GM19239 (cell line): ENCODE measurements around the gene WHAMM.
"Not testable (repeated sequence)": the region's sequence is repeated elsewhere in the genome, so short reads cannot be mapped to it uniquely, and the experiment has no call there.

Experiments
- DNase-seq: peaks from one replicate; pipeline ENCODE4 v3.0.0; 2011; ENCODE audit warnings: low spot score; ENCODE audit not compliant: insufficient read length
- FAIRE-seq: peaks from 2 replicates; lab custom pipeline; 2011; peaks lifted over from hg19 to GRCh38; lab: Jason Lieb, UNC

The WHAMM gene

DNA sequence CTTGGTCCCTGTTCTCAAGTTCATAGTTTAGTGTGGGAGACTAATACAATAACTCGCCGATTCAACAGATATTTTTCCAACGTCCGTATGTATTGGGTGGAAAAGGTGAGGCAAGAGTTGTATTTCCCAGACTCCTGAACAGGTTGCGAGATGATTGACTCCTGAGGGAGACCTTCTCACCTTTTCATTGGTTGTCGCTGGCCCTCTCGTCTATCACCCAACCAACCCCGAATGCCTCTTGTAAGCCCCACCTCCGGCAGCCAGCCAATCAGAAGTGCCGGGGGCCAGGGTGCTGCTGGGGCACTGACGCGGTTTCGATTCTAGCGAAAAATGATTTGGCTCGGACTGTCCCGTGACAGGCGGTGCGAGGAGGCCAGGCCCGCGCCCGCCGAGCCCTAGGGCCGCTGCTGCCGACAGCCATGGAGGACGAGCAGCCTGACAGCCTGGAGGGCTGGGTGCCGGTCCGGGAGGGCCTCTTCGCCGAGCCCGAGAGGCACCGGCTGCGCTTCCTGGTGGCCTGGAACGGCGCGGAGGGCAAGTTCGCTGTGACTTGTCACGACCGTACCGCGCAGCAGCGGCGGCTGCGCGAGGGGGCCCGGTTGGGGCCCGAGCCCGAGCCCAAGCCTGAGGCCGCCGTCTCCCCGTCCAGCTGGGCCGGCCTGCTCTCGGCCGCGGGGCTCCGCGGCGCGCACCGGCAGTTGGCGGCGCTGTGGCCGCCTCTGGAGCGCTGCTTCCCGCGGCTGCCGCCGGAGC is at the start of gene WHAMM:
Gene WHAMM (plus strand): TSS at position 321 of the 753 bp plus-strand sequence. CDS start 99 bp downstream, at position 420.
- peak; percentile 76 for DNase-seq
- peak; percentile 97 for FAIRE-seq

DNA sequence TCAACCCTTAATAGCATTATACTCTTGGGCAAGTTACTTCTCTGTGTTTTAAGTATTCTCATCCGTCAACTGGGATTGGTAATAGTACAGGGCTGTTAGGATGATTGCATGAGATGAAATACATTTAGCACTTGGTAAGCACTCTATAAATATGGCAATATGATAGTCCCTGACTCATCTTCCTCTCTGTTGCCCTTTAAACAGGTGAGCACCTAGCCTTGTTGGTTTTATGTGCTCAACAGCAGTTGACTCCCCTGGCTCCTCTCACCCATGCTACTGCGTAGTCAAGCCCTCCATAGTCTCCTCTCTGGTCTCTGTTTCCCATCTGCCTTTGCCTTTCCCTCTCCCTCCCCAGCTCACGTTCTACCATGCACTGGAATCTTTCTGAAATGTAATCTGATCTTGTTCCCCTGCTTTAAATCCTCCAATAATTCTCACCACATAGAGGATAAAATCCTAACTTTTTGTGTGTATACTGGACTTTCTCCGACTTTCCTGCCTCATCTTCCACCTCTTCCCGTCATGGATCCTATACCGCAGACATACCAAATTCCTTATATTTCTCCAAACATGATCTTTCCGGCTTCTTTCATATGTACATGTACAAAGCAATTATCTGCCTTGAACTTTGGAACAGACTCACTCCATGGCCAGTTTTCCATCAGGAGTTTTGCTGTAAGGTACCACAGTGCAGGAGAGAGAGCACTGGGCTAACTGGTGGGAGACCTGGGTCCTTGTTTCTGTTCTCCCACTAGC is 45.9 kb upstream of the WHAMM start:
- no peak for FAIRE-seq

DNA sequence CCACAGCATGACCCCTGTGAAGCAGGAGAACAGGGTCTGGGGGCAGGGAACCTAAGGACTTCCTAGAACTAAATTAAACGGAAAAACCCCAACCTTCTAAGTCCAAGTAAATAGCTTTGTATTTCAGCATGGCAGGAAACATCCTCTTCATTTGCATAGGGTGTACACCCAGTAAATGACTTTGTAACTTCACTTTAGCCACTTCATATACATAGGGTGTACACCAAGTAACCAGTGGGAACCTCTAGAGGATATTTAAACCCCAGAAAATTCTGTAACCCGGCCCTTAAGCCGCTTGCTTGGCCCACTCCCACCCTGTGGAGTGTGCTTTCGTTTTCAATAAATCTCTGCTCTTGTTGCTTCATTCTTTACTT is 45.3 kb upstream of the WHAMM start:
- no peak for FAIRE-seq
- DNase-seq: no peak

More for the DNA sequence above, 45.9 kb upstream of the WHAMM start:
- no peak for DNase-seq

GRCh38 chr15:82764740-82765139 is 44.7 kb upstream of the WHAMM start:
- DNase-seq (no peak), FAIRE-seq (no peak)

GRCh38 chr15:82766201-82766600 is 43.2 kb upstream of the WHAMM start:
- not testable (repeated sequence) for DNase-seq

DNA sequence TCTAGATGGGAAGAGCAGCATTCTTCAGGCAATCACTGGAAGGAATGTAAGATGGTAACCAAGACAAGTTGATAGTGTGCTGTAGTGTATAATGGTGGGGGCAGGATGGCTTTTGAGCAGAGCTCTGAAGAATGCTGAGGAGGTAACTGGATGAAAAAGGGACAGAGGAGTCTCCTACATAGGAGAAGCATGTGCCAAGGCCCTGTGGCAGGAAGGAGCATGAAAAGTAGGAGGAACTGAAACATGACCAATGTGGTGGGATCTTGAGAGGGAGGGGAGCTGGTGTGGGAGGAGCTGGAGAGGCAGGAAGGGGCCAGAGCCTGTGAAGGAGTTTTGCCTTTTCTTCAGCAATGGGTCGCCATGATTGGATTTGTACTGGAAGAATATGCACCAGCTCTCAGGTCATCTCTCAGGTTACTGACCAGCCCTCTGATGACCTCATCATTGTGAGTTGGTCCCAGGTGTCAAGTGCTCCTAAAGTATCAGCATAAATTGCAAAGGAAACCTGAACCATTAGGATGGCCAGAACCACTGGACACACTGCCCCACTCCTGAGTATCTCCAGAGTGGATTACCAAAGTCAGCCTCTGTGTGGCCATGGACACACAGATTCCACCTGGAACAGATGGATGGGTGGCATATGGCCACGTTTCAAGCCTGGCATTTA is 42.1 kb upstream of the WHAMM start:
- no peak for DNase-seq
- no peak for FAIRE-seq

More at GRCh38 chr15:82766201-82766600, 43.2 kb upstream of the WHAMM start:
- not testable (repeated sequence) for FAIRE-seq

DNA sequence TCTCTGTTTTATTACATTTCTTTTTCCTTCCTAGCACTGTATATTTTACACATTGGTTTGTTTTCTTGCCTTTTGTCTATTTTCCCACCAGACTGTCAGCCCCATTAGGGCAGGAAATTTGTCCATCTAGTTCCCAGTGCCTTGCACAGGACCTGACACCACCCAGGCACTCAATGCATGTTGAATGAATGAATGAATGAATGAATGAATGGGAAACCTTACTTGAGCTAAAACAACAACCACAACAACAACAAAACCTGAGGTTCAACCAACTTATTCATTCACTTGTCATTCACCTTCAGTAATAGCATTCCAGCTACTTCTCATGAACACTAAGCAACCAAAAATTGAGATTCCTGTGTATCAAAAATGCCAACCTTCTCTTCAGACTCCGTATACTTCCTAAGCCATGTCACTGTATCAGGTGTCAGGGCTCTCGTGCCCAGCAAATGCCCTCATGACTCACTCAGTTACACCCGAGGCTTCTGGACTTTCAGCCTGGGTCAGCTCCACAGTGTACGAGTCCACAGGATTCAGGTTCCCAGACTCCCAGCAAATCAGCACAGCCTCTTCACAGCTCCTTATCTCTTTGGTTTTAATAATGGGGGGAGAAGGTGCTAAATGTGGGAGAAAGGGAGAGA is 40.9 kb upstream of the WHAMM start:
- FAIRE-seq: no peak
- DNase-seq: no peak

DNA sequence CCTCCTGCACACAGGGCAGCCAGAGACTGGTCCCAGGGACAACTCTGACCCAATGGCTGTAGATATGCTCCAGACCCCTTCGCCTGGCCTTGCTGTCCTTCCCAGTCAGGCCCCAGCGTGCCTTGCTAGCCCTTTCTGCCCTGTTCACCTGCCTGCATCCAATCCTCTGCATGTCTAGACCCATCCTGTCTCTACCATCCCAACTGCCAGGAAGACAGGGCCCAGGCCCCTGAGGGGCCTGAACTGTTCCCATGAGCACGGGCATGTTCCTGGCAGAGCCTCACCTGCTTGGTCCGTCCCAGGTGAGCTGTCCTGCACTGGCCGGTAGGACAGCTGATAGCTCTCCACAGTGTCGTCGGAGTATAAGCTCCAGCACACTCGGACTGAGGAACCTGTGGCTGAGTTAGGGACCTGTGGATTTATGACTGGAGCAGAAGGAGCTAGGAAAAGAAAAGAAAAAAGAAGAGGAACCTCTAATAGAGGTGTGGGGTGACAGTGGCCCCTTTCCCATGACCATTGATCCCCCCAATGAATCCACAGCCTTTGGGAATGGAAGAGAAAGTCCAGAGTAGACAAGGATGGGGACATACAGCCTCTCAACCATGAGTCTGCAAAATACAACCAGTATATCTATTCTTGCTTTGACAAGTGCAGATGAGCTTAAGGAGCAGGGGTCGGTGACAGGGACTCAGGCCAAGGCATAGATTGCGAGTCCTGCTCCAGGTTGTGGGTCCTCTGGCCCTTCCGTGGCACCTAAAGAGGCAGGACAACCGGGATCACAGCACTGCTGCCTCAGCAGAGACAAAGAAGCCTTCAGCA is 37.4 kb upstream of the WHAMM start:
- DNase-seq (no peak), FAIRE-seq (no peak)

DNA sequence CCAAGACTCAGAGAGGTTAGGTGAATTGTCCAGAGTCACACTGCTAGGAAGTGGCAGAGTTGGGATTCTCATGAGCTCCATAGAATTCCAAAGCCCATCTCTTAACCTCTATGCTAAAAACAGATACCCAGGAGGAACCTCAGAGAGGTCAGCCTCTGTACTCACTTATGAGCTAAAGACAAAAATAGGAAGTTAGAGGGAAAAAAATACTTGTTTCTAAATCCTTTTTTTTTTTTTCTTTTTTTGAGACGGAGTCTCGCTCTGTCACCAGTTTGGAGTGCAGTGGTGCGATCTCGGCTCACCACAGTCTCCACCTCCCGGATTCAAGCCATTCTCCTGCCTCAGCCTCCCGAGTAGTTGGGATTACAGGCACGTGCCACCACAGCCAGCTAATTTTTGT is 34.9 kb upstream of the WHAMM start:
- no peak for DNase-seq
- no peak for FAIRE-seq

GRCh38 chr15:82778755-82779154 is 30.7 kb upstream of the WHAMM start:
- FAIRE-seq: no peak
- DNase-seq: no peak

- DNase-seq (no peak), FAIRE-seq (no peak)
These were observed 28.1 kb upstream of the WHAMM start for GRCh38 chr15:82781349-82781748.

DNA sequence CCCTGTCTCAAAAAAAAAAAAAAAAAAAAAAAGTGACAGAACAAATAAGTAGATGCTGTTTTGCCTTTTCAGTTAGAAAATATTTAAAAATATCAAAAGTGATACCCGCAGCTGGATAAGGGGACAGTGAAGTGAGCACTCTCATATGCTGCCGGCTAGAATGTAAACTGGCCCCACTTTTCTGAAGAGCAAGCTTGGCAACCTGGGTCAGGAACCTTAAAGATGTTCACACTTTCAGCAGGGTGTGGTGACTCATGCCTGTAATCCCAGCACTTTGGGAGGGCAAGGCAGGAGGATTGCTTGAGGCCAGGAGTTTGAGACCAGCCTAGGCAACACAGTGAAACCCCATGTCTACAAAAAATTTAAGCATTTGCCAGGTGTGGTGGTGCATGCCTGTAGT is 20.9 kb upstream of the WHAMM start:
- DNase-seq (no peak), FAIRE-seq (no peak)

- FAIRE-seq (no peak), DNase-seq (no peak)
These were observed 19.9 kb upstream of the WHAMM start for GRCh38 chr15:82789491-82789890.

DNA sequence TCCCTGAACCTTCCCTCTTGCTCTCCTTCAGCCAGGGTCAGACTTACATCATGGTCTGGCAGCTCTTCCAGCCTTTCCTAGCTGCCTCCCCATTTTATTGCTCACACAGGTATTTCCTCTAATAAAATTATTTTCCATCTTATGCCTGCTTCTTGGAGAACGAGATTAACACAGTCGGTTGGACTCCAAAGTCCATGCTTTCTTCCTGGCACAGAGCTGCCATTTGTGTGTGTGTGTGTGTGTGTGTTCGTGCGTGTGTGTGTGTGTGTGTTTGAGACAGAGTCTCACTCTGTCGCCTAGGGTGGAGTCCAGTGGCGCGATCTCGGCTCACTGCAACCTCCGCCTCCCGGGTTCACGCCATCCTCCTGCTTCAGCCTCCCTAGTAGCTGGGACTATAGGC is 19.1 kb upstream of the WHAMM start:
- no peak for FAIRE-seq
- no peak for DNase-seq

DNA sequence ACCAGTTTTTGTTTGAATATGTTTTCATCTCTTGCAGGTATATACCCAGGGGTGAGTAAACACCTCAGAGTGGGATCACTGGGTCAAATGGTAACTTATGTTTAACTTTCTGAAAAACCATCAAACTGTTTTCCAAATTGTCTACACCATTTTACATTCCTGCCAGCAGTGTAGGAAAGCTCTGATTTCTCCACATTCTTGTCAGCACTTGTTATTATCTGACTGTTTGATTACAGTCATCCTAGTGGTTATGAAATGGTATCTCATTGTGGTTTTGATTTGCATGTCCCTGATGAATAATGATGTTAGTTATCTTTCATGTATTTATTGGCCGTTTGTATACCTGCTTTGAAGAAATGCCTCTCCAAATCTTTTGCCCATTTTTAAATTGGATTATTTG is 17.4 kb upstream of the WHAMM start:
- FAIRE-seq (no peak), DNase-seq (no peak)

DNA sequence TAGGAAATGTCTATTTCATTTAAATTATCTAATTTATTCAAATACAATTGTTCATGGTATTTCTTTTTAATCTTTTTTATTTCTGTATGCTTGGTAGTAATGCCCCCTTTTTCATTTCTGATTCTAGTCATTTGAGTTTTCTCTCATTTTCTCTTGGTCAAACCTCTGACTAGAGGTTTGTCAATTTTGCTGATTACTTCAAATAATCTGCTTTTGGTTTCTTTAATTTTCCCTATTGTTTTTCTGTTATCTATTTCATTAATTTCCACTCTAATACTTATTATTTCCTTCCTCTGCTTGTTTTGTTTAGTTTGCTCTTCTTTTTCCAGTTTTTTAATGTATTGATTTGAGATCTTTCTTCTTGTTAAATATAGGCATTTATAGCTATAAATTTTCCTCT is 15.7 kb upstream of the WHAMM start:
- FAIRE-seq (no peak), DNase-seq (no peak)

DNA sequence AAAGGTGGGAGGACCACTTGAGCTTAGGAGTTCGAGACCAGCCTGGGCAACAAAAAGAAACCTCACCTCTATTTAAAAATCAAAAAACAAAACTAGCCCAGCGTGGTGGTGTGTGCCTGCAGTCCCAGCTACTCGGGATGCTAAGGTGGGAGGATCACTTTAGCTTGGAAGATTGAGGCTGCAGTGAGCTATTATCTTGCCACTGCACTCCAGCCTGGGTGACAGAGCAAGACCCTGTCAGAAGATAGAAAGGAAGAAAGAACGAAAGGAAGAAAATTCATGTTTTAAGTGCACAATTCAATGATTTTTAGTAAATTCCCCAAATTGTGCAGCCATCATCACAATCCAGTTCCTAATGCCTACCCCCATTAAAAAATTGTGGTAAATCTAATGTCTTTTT is 11.3 kb upstream of the WHAMM start:
- FAIRE-seq: no peak

DNA sequence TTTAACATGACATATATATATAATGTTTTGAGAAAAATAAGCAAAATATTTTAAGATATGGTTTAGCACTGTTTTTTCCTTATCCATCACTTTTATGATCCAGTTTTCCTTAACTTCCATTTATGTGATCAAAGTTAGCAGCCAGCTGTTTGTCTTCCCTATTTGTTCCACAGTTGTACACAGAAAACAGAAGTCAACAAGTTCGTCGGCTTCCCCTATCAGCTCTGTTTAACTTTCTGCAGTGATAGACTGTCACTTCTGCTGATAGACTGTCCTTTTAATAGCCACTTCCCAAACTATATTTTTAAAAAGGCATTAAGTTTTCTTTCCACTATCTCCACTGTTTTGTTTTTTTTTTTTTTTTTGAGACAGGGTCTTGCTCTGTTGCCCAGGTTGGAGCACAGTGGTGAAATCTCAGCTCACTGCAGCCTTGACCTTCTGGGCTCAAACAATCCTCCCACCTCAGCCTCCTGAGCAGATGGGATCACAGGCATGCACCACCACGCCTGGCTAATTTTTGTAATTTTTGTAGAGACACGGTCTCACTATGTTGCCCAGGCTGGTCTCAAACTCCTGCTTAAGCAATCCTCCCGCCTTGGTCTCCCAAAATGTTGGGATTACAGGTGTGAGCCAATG is 10.8 kb upstream of the WHAMM start:
- FAIRE-seq: no peak
- DNase-seq: no peak

More for the DNA sequence above, 11.3 kb upstream of the WHAMM start:
- no peak for DNase-seq

DNA sequence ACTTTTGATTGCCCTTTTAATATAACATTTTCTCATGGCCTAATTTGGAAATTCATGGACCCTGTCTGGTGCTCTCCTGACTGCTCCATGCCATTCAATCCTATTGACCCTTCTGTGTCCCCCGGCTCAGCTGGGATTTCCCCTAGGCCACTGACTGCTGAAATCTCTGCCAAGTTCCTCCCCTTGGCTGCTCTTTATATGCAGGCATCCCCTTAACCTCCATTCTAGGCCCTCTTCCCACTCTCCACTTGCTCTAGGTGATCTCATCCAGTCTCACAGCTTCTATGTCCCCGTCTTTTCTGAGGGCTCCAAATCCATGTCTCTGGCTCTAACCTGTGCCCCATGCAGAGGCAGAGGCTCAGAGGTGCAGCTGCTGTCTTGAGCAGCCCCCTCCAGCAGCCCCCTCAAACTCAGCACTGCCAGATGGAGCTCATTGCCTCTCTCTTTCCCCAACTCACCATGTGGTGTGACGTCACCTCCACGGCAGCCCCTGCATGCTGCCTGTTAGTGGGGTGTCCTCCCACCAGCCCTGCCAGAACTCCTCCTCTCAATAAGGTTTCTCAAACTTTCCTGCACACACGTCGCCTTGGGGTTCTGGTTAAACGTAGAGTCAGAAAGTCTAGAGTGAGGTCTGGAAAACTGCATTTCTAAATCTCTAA is 10.1 kb upstream of the WHAMM start:
- no peak for DNase-seq
- FAIRE-seq: no peak
